ENCODE measurements around the gene SP140L.

DNA sequence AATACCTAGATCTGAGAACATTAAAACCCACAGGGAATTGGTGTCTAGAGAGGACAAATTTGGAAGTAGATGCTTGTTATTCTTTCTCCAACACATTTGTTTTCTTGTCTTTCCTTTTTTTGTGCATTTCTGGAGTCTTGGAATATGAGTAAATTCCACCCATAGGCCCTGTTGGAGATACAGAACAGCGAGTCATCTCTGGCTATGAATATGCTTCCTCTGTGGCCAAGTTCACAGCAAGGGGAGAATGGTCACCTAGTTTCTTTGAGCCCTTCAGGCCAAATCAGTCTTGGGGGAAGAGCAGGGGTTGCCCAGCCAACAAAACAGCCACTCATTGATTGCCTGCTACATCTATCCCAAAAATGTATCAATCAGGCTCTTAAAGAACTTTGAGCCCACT lies 31.3 kb downstream of the SP140L start:
- TF ChIP-seq CTCF (IDR thresholded peaks at IDR 0.05) (no peak), POLR2A (IDR thresholded peaks at IDR 0.05) (no peak)

All from thyroid gland (tissue), 4 donors.